Uterus (tissue), 2 donors: ENCODE data around the gene RASSF8.

ENCODE experiments used
- CTCF ChIP-seq, 4 experiments: fragments of 200-600 bp in 2 of 4; fragments of 450-650 bp in 2 of 4; sonication (generic) in 2 of 4; IDR thresholded peaks; one replicate each; pipeline ENCODE4 v1.5.1; 2016 to 2019; ENCODE audit warnings: antibody characterized with exemption in 4 of 4, mild to moderate bottlenecking in 2 of 4, moderate library complexity in 1 of 4
- POLR2A ChIP-seq, 2 donors: fragments of 450-650 bp; IDR thresholded peaks; one replicate each; pipeline ENCODE4 v1.6.1; 2016; ENCODE audit warnings: antibody characterized with exemption in 2 of 2, mild to moderate bottlenecking in 1 of 2, moderate library complexity in 1 of 2

- no peak for TF ChIP-seq CTCF (IDR thresholded peaks at IDR 0.05)
- no peak for TF ChIP-seq POLR2A (IDR thresholded peaks at IDR 0.05)
Observed at GRCh38 chr12:26109343-26109881, 150.9 kb downstream of the RASSF8 start.
